ENCODE measurements around the gene PAWR.

GRCh38 chr12:79617696-79618095 is 73.1 kb downstream of the PAWR start:
- no peak for TF ChIP-seq CTCF (conservative IDR thresholded peaks at IDR 0.05; ENCODE audit: low read depth, low read length)
- no peak for TF ChIP-seq EZH2 (IDR thresholded peaks at IDR 0.05; ENCODE audit: borderline replicate concordance, low read depth, low read length, poor library complexity, severe bottlenecking)

Measured in A673 (cell line).